H1 (cell line): ENCODE data around the gene TLCD3A. TPM values are rescaled to one million over a fixed set of nuclear protein-coding genes. Genes with fewer than 3 reads are reported as not detected.

ENCODE experiments used
- CHD2 ChIP-seq: IDR thresholded peaks from 2 replicates; pipeline ENCODE4 v1.6.1; 2012; ENCODE audit warnings: low read length, improper control_type of control experiment
- POLR2AphosphoS5 ChIP-seq: IDR thresholded peaks from 2 replicates; pipeline ENCODE4 v1.6.1; 2011; ENCODE audit warnings: low read depth, low read length
- SIRT6 ChIP-seq: IDR thresholded peaks from one replicate; pipeline ENCODE4 v1.7.1; 2012; ENCODE audit warnings: low read length, inconsistent platforms
- SP1 ChIP-seq: IDR thresholded peaks from 2 replicates; pipeline ENCODE4 v1.6.1; 2011; ENCODE audit warnings: low read depth, low read length
- SP2 ChIP-seq: IDR thresholded peaks from 2 replicates; pipeline ENCODE4 v1.6.1; 2012; ENCODE audit warnings: mild to moderate bottlenecking, low read length, inconsistent platforms
- TEAD4 ChIP-seq: IDR thresholded peaks from 2 replicates; pipeline ENCODE4 v1.6.1; 2012; ENCODE audit warnings: low read depth, low read length, inconsistent platforms, mixed read lengths
- polyA plus RNA-seq, 7 experiments: library from polyadenylated mRNA; depleted of rRNA in 3 of 7; stranded (reverse) in 5 of 7; unstranded in 2 of 7; fragments of >200 nt in 5 of 7; fragments of 200-250 nt in 2 of 7; gene quantifications; 1 replicate in 5 of 7; 2 replicates in 1 of 7; 4 replicates in 1 of 7; pipeline versions ENCODE4 v1.2.1 to v1.2.3, GENCODE V29; 2011 to 2013; ENCODE audit warnings: missing spikeins in 2 of 7, mixed read lengths in 2 of 7
- total RNA-seq: library from RNA; stranded (reverse); fragmentation: NEBNext Ultra II Directional; extraction: Animal tissue kit (Norgen Biotek cat#: 25700); gene quantifications from 2 replicates; pipeline ENCODE4 v1.2.1, GENCODE V29; 2021
- TF ChIP-seq, protein P1 (sequence below): fragments of 300-600 bp; sonication (generic); IDR thresholded peaks from 2 replicates; pipeline ENCODE4 v1.7.1; 2012; ENCODE audit warnings: low read length, moderate library complexity, mild to moderate bottlenecking, inconsistent platforms; ENCODE audit not compliant: insufficient replicate concordance

Gene TLCD3A
- total and polyA plus RNA-seq, 2 of the 8 experiments (the other 6 are each of a cell fraction or from before 2014, with no cell fraction given) = 26.1 to 48.8 TPM

DNA sequence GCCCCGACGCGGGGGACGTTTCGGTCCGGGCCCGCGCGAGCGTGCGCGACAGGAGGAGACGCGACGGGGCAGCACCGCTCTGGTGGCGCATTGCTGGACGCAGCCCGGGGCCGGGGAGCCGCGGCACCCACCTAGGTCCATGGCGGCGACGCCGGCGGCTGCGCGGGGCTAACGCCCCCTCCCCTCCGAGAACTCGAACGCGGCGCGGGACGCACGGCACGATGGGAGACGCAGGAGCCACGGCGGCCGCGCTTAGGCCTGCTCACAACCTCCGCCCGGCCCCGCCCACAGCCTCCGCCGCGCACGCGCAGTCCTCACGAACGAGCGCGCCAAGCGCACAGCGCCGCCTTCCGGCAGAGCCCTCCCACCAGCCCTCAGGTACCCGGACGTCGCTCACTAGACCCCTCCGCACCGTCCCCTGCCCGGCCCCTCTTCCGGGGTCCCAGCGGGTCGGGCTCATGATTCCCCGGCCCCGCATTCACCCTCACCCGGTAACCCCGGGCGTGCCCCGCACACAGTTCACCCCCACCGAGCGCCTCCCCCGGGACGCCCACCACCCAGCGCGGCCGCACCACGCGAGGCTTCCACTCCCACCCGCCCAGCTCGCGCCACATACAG lies 19.7 kb downstream of the TLCD3A start, which contains the start of gene GEMIN4 (continued):
- TF ChIP-seq CHD2 = no peak; the same call in 1 of the 2 replicates
- no peak for TF ChIP-seq SP2
- TF ChIP-seq, protein P1, sequence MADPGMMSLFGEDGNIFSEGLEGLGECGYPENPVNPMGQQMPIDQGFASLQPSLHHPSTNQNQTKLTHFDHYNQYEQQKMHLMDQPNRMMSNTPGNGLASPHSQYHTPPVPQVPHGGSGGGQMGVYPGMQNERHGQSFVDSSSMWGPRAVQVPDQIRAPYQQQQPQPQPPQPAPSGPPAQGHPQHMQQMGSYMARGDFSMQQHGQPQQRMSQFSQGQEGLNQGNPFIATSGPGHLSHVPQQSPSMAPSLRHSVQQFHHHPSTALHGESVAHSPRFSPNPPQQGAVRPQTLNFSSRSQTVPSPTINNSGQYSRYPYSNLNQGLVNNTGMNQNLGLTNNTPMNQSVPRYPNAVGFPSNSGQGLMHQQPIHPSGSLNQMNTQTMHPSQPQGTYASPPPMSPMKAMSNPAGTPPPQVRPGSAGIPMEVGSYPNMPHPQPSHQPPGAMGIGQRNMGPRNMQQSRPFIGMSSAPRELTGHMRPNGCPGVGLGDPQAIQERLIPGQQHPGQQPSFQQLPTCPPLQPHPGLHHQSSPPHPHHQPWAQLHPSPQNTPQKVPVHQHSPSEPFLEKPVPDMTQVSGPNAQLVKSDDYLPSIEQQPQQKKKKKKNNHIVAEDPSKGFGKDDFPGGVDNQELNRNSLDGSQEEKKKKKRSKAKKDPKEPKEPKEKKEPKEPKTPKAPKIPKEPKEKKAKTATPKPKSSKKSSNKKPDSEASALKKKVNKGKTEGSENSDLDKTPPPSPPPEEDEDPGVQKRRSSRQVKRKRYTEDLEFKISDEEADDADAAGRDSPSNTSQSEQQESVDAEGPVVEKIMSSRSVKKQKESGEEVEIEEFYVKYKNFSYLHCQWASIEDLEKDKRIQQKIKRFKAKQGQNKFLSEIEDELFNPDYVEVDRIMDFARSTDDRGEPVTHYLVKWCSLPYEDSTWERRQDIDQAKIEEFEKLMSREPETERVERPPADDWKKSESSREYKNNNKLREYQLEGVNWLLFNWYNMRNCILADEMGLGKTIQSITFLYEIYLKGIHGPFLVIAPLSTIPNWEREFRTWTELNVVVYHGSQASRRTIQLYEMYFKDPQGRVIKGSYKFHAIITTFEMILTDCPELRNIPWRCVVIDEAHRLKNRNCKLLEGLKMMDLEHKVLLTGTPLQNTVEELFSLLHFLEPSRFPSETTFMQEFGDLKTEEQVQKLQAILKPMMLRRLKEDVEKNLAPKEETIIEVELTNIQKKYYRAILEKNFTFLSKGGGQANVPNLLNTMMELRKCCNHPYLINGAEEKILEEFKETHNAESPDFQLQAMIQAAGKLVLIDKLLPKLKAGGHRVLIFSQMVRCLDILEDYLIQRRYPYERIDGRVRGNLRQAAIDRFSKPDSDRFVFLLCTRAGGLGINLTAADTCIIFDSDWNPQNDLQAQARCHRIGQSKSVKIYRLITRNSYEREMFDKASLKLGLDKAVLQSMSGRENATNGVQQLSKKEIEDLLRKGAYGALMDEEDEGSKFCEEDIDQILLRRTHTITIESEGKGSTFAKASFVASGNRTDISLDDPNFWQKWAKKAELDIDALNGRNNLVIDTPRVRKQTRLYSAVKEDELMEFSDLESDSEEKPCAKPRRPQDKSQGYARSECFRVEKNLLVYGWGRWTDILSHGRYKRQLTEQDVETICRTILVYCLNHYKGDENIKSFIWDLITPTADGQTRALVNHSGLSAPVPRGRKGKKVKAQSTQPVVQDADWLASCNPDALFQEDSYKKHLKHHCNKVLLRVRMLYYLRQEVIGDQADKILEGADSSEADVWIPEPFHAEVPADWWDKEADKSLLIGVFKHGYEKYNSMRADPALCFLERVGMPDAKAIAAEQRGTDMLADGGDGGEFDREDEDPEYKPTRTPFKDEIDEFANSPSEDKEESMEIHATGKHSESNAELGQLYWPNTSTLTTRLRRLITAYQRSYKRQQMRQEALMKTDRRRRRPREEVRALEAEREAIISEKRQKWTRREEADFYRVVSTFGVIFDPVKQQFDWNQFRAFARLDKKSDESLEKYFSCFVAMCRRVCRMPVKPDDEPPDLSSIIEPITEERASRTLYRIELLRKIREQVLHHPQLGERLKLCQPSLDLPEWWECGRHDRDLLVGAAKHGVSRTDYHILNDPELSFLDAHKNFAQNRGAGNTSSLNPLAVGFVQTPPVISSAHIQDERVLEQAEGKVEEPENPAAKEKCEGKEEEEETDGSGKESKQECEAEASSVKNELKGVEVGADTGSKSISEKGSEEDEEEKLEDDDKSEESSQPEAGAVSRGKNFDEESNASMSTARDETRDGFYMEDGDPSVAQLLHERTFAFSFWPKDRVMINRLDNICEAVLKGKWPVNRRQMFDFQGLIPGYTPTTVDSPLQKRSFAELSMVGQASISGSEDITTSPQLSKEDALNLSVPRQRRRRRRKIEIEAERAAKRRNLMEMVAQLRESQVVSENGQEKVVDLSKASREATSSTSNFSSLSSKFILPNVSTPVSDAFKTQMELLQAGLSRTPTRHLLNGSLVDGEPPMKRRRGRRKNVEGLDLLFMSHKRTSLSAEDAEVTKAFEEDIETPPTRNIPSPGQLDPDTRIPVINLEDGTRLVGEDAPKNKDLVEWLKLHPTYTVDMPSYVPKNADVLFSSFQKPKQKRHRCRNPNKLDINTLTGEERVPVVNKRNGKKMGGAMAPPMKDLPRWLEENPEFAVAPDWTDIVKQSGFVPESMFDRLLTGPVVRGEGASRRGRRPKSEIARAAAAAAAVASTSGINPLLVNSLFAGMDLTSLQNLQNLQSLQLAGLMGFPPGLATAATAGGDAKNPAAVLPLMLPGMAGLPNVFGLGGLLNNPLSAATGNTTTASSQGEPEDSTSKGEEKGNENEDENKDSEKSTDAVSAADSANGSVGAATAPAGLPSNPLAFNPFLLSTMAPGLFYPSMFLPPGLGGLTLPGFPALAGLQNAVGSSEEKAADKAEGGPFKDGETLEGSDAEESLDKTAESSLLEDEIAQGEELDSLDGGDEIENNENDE = no peak
- no peak for TF ChIP-seq SP1
- no peak; the same call in 1 of the 2 replicates for TF ChIP-seq POLR2AphosphoS5
- no peak; the same call in 1 of the 2 replicates for TF ChIP-seq TEAD4
- no peak for TF ChIP-seq SIRT6
- TF ChIP-seq, all 59 proteins: peak for 17
